Subcutaneous abdominal adipose tissue (tissue), 5 donors: ENCODE measurements around the gene CNKSR3.

Experiments
- H3K27ac ChIP-seq: one replicate; pipeline ENCODE4 v1.7.0; 2013; ENCODE audit warnings: low read depth, mild to moderate bottlenecking, inconsistent platforms, low read length, moderate library complexity
- H3K27me3 ChIP-seq, 5 donors: one replicate each; pipeline ENCODE4 v1.7.0; 2013; ENCODE audit warnings: low read length in 5 of 5, inconsistent platforms in 1 of 5; ENCODE audit not compliant: control insufficient read depth in 5 of 5, insufficient read depth in 4 of 5
- H3K36me3 ChIP-seq, 5 donors: one replicate each; pipeline ENCODE4 v1.7.0; 2013; ENCODE audit warnings: low read length in 5 of 5; ENCODE audit not compliant: control insufficient read depth in 5 of 5, insufficient read depth in 5 of 5
- H3K4me1 ChIP-seq, 5 donors: one replicate each; pipeline ENCODE4 v1.7.0; 2013; ENCODE audit warnings: low read length in 5 of 5, mild to moderate bottlenecking in 3 of 5, moderate library complexity in 1 of 5; ENCODE audit not compliant: control insufficient read depth in 5 of 5, insufficient read depth in 5 of 5
- H3K4me3 ChIP-seq, 5 donors: one replicate each; pipeline ENCODE4 v1.7.0; 2013; ENCODE audit warnings: low read length in 5 of 5, low read depth in 1 of 5
- H3K9ac ChIP-seq, 5 donors: one replicate each; pipeline ENCODE4 v1.7.0; 2013; ENCODE audit warnings: low read length in 5 of 5, mild to moderate bottlenecking in 4 of 5, moderate library complexity in 3 of 5
- H3K9me3 ChIP-seq, 5 donors: one replicate each; pipeline ENCODE4 v1.7.0; 2013; ENCODE audit warnings: low read length in 5 of 5; ENCODE audit not compliant: control insufficient read depth in 5 of 5
- donor health status: healthy.
- donor health status: healthy.
- donor health status: healthy.
- donor health status: healthy.
- donor health status: healthy.

Gene CNKSR3

DNA sequence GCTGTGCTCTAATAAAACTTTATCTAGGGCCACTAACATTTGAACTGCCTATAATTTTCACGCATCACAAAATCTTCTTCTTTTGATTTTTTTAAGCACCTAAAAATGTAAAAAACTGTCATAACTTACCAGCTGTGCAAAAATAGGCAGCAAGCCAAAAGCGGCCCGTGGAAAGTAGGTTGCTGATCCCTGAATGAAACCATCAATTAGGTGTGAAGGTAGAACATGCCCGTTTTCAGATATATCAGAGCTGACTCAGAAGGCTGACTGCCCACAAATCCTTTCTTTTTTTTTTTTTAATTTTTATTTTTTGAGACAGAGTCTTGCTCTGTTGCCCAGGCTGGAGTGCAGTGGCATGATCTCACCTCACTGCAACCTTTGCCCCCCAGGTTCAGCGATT, 149.0 kb downstream of the CNKSR3 start:
- Histone ChIP-seq H3K9me3 (no peaks in the 10 kb centered on the region), H3K27me3 (peaks cover 0 to 2% (median 0%) of the 10 kb centered on the region in 5 donors), H3K4me1 (peaks cover 0 to 2% (median 0%) of the 10 kb centered on the region in 5 donors), H3K4me3 (no peak overlapping the region), H3K9ac (no peak overlapping the region), H3K27ac (no peak overlapping the region), H3K36me3 (no peaks in the 10 kb centered on the region)

DNA sequence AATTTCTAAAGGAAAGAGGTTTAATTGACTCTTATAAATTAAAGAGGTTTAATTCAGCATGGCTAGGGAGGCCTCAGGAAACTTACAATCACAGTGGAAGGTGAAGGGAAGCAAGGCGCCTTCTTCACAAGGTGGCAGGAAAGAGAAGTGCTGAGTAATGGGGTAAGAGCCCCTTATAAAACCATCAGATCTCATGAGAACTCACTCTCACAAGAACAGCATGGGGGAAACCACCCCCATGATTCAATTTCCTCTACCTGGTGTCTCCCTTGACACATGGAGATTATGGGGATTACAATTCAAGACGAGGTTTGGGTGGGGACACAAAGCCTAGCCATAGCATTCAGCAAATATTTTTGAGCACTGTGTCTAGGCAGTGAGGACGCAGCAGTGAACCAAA, 150.0 kb downstream of the CNKSR3 start:
- H3K36me3 ChIP-seq: no peaks in the 10 kb centered on the region

DNA sequence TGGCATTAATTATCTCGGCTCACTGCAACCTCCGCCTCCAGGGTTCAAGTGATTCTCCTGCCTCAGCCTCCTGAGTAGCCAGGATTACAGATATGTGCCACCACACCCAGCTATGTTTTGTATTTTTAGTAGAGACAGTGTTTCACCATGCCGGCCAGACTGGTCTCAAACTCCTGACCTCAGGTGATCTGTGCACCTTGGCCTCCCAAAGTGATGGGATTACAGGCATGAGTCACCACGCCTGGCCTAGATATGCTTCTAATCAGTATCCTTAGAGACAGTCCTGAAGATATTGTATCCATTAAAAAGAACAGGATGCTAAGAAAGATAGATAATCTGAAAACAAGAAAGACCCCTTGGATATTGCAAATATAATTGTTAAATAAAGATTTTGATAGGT, 150.8 kb downstream of the CNKSR3 start:
- peaks cover 0 to 5% (median 0%) of the 10 kb centered on the region in 5 donors for H3K4me1 ChIP-seq
- no peaks in the 10 kb centered on the region for H3K9me3 ChIP-seq
- H3K27me3 ChIP-seq: peaks cover 0 to 2% (median 0%) of the 10 kb centered on the region in 5 donors
- no peak overlapping the region for H3K27ac ChIP-seq
- H3K4me3 ChIP-seq: no peak overlapping the region
- H3K36me3 ChIP-seq: no peaks in the 10 kb centered on the region
- H3K9ac ChIP-seq: no peak overlapping the region

More for the DNA sequence above, 150.0 kb downstream of the CNKSR3 start:
- peaks cover 0 to 2% (median 0%) of the 10 kb centered on the region in 5 donors for H3K4me1 ChIP-seq
- H3K9me3 ChIP-seq: no peaks in the 10 kb centered on the region
- no peak overlapping the region for H3K9ac ChIP-seq
- H3K4me3 ChIP-seq: no peak overlapping the region
- no peak overlapping the region for H3K27ac ChIP-seq
- H3K27me3 ChIP-seq: peaks cover 0 to 2% (median 0%) of the 10 kb centered on the region in 5 donors

DNA sequence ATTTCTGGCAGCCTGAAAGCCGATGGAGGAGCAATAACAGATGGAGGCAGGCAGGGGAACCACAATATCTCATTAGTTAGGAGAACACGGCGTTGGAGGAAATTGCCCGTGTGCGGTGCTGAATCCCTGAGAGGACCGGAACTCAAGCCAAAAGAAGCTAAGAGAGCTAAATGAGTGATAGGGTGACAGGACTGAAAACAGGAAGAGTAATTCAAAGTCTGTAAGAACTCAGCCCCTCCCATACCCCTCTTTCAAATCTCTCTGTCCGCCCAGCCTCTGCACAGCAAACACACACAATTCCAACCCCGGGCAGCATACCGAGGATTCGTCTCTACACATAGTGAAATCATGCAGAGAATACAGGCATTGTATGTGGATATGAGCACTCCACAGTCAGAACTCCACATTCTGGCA, 151.3 kb downstream of the CNKSR3 start:
- H3K9ac ChIP-seq: no peak overlapping the region
- peaks cover 0 to 2% (median 0%) of the 10 kb centered on the region in 5 donors for H3K27me3 ChIP-seq
- peak overlapping the region in 1 of 5 donors; percentile 15 for H3K4me3 ChIP-seq
- H3K9me3 ChIP-seq: no peaks in the 10 kb centered on the region
- H3K36me3 ChIP-seq: no peaks in the 10 kb centered on the region
- H3K27ac ChIP-seq: no peak overlapping the region
- peaks cover 0 to 9% (median 0%) of the 10 kb centered on the region in 5 donors for H3K4me1 ChIP-seq

DNA sequence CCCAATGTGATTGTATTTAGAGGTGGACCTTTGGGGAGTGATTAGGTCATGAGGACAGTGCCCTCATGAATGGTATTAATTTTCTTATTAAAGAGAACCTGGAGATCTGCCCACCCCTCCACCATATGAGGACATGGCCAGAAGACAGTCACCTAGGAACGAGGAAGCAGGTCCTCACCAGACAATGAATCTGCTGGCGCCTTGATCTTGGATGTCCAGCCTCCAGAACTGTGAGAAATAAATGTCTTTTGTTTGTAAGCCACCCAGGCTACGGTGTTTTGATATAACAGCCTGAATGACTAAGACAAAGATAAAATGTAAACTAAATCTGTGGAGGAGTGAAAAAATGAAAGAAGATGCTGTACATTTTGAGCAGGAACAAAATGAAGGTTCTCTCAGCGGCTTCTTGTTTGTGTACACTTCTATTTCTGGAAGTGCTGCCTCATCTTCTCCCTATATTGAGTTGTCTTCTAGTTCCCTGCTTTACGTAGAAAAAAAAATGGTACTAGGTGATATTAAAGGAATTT, 152.4 kb downstream of the CNKSR3 start:
- Histone ChIP-seq H3K4me3 (no peak overlapping the region), H3K27ac (no peak overlapping the region), H3K9ac (no peak overlapping the region), H3K9me3 (no peaks in the 10 kb centered on the region), H3K27me3 (peaks cover 0 to 2% (median 0%) of the 10 kb centered on the region in 5 donors), H3K36me3 (no peaks in the 10 kb centered on the region), H3K4me1 (peaks cover 0 to 9% (median 0%) of the 10 kb centered on the region in 5 donors)

DNA sequence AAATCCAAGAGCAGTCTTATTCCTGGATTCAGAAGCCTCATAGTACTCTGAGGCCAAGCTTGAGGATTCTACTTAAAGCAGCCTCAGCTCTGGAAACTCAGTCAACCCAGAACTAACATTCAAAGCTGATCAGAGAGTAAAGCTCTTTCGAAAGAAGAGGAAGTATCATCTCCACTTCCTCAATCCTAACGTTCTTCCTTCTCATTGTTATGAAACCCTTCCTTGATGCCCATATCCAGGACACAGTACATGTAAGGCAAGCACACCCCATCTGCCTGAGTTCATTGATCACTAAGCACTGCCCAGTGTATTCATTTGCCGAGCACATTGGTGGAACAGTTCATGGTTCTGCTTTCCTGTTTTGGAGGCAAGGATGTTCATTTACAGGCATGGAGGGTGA, 153.8 kb downstream of the CNKSR3 start, which contains the start of gene IPCEF1:
TSS of gene IPCEF1 (minus strand) at position 114 of the 400 bp plus-strand sequence. CDS start 90,856 bp downstream, outside the sequence.
- H3K36me3 ChIP-seq: no peaks in the 10 kb centered on the region
- no peak within 1 kb of the TSS for H3K9ac ChIP-seq
- H3K4me1 ChIP-seq: peaks cover 0 to 9% (median 0%) of the 10 kb centered on the region in 5 donors
- H3K27ac ChIP-seq: no peak within 1 kb of the TSS
- no peak within 1 kb of the TSS for H3K4me3 ChIP-seq
- peaks cover 0 to 2% (median 0%) of the 10 kb centered on the region in 5 donors for H3K27me3 ChIP-seq
- H3K9me3 ChIP-seq: no peaks in the 10 kb centered on the region

DNA sequence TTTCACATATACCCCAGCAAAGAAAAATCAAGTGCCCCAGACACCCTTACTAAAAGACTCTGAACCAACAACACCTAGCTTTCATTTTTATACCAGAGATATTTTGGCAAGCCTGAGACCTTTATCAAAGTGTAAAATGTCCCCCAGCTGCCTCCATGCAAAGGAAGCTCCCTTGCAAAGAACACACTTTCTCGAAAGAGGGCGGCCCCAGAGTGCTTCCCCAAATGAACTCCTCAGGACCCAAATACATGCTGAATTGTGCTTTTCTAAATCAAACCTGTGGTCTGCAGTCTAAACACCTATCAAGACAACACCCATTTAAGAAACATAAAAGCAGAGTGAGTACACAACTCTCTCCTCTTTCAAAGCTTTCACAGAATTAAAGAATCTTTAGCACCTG, 154.4 kb downstream of the CNKSR3 start:
- Histone ChIP-seq H3K4me3 (no peak overlapping the region), H3K9me3 (no peaks in the 10 kb centered on the region), H3K27me3 (peaks cover 0 to 2% (median 0%) of the 10 kb centered on the region in 5 donors), H3K27ac (no peak overlapping the region), H3K9ac (no peak overlapping the region), H3K36me3 (no peaks in the 10 kb centered on the region), H3K4me1 (peaks cover 0 to 9% (median 0%) of the 10 kb centered on the region in 5 donors)

DNA sequence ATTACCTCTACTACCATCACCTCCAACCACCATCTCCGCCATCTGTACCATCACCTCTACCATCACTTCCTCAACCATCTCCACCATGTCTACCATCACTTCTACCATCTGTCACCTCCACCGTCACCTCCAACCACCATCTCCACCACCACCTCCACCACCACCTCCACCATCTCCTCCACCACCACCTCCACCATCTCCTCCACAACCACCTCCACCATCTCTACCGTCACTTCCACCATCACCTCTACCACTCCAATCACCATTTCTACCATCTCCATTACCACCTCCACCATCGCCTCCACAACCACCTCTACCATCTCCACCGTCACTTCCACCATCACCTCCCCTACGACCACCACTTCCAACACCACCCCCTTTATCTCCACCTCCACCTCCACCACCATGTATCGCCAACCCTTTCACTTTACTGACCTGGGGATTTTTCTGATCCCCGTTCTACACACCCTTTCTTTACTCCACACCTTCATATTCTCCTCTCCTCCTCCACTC, 156.2 kb downstream of the CNKSR3 start:
- Histone ChIP-seq H3K4me3 (no peak overlapping the region), H3K9me3 (no peaks in the 10 kb centered on the region), H3K27ac (no peak overlapping the region)

DNA sequence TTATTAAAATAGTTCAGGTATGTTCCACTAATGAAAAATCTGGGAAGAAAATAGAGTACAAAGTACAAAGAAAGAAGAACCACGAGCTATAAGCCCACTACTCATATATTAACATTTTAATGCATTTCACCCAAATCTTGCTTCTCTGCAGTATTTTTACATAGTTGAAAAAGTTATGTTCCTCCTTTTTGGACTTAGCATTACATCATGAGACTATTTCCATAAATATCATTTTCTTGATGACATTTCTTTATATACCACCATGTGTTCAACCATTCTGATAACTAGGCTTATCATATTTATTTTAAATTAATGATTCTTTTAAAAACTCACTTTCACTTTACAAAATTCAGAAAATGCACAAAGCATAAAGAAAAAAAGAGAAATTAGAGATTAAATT, 156.9 kb downstream of the CNKSR3 start:
- no peaks in the 10 kb centered on the region for H3K36me3 ChIP-seq
- peaks cover 0 to 2% (median 0%) of the 10 kb centered on the region in 5 donors for H3K27me3 ChIP-seq
- H3K9ac ChIP-seq: no peak overlapping the region
- H3K27ac ChIP-seq: no peak overlapping the region
- H3K4me3 ChIP-seq: no peak overlapping the region
- H3K4me1 ChIP-seq: peaks cover 0 to 6% (median 0%) of the 10 kb centered on the region in 5 donors
- no peaks in the 10 kb centered on the region for H3K9me3 ChIP-seq

More for the DNA sequence above, 156.2 kb downstream of the CNKSR3 start:
- Histone ChIP-seq H3K36me3 (no peaks in the 10 kb centered on the region), H3K27me3 (peaks cover 0 to 2% (median 0%) of the 10 kb centered on the region in 5 donors), H3K4me1 (peaks cover 0 to 9% (median 0%) of the 10 kb centered on the region in 5 donors), H3K9ac (no peak overlapping the region)

DNA sequence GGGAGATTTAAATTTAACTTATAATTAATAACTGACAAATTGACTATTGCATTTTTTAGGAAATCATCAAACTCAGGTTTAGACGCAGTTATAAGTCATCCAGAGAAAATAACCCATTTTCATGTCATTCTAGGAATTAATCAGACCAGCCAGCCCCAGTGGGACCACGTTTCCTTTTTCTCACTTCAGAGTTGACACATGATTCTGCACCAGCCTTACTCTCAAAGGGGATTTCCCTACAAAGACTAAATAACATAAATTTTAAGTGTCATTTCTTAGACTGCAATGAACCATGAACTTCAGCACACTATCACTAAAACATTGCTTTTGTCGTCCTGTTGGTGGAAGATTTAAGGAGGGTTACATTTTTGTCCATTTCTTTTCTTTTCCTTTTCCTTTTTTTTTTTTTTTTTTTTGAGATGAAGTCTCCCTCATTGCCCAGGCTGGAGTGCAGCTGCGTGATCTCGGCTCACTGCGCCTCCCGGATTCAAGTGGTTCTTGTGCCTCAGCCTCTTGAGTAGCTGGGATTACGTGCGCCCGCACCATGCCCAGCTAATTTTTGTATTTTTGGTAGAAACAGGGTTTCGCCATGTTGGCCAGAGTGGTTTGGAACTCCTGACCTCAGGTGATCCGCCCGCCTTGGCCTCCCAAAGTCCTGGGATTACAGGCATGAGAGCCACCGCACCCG, 157.4 kb downstream of the CNKSR3 start:
- no peak overlapping the region for H3K27ac ChIP-seq
- H3K27me3 ChIP-seq: no peaks in the 10 kb centered on the region
- H3K4me3 ChIP-seq: no peak overlapping the region
- H3K36me3 ChIP-seq: no peaks in the 10 kb centered on the region
- no peaks in the 10 kb centered on the region for H3K9me3 ChIP-seq
- H3K9ac ChIP-seq: no peak overlapping the region
- peaks cover 0 to 6% (median 0%) of the 10 kb centered on the region in 5 donors for H3K4me1 ChIP-seq
